Stimulated activated CD4-positive, alpha-beta T cell treated with anti-CD3 and anti-CD28 coated beads, Interleukin-15, amount 100 ng/mL, for 48 hours (primary cell): ENCODE results near the gene FKBP10.
"Not testable (repeated sequence)": the region's sequence is repeated elsewhere in the genome, so short reads cannot be mapped to it uniquely, and the experiment has no call there.

ENCODE experiments used
- DNase-seq, 2 donors: peaks; one replicate each; pipeline ENCODE4 v3.0.0-alpha.2; 2020; ENCODE audit warnings: low read depth in 2 of 2

The FKBP10 gene

DNA sequence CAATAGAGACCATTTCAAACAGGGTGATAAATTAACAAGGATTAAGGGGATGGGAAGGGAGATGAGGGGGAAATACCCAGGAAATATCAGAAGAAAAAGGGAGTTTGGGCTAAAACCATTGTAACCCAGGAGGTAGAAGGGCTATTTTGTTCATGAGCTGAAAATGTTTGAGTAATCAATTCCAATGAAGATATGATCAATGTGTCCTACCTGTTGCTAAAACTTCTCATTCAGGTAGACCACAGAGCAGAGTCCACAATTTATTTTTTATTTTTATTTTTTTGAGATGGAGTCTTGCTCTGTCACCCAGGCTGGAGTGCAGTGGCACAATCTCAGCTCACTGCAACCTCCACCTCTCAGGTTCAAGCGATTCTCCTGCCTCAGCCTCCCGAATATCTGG, 26.6 kb downstream of the FKBP10 start:
- not testable (repeated sequence) for DNase-seq

DNA sequence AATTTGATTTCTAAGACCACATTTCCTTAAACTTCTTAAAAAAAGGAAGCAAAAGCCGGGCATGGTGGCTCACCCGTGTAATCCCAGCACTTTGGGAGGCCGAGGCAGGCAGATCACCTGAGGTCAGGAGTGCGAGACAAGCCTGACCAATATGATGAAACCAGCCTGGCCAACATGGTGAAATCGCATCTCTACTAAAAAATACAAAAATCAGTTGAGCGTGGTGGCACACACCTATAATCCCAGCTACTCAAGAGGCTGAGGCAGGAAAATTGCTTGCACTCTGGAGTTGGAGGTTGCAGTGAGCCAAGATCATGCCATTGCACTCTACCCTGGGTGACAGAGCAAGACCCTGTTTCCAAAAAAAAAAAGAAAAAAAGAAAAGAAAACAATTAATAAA, 28.0 kb downstream of the FKBP10 start:
- not testable (repeated sequence) for DNase-seq

DNA sequence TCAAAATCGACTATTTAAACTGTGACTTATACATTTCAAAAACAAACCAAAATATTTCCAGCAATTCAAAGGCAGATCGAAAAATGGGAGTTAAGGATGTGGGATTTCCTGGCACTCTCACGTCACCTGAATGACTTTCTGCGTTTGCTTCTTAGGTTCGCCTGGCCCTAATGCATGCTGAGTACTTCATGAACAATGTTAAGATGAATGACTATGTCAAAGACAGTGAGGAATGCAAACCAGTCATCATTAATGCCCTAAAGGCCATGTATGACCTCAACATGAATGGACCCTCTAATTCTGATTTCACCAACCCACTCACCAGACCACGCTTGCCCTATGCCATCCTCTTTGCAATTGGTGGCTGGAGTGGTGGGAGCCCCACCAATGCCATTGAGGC, 32.2 kb downstream of the FKBP10 start:
- no peak for DNase-seq

DNA sequence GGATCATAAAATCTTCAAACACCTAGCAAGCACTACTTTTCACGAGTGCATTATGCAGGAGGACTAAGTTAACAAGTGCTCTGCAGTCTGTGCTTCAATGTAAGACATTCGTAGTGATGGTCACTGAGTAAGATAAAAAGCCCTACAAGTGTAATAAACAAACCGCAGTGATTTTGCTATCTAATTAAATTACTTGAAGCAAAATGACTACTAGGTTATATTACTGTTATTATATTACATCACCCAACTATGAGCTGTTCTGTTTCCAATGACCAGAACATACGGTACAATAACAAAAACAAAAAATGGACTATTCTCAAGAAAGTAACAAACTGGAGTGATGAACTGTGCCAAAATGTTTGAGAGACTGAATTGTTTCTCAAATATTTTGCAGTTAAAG, 36.0 kb downstream of the FKBP10 start:
- DNase-seq, result no peak

DNA sequence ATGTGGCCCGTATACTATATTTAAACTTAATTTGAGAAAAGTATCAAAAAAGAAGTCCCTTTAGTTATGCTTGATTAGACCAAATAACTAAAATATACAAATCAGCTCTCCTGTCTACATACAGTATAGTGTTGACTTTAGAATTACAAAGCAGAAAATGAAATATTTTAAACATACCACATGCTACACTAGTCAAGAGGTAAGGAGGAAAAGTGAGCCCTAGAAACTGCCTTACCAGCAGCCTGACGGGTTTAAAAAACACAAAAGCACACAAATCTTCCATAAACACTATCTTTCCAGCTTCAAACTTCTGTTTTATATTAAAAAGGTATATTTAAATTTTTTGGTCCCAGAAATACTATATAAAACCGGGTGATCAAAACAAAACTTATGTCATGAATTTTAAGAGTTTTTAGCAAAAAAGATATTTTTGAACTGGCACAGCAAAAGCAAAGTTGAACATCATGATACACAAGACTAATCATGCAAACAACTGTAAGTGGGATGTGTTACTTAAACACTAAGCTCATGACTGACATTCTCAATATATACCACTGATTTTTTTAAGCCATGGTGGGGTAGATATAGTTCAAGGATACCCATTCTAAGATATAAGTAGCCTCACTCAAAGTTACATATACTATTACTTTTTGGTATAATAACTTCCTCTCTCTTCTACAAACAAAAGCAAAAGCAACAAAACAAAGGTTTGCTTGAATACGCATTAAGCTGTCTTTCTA, 36.6 kb downstream of the FKBP10 start:
- DNase-seq, result no peak

DNA sequence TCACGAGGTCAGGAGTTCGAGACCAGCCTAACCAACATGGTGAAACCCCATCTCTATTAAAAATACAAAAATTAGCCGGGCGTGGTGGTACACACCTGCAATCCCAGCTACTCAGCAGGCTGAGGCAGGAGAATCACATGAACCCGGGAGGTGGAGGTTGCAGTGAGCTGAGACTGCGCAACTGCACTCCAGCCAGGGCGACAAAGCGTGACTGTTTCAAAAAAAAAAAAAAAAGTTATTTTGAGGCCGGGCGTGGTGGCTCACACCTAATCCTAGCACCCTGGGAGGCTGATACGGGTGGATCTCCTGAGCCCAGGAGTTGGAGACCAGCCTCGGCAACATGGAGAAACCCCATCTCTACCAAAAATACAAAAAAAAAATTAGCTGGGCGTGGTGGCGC, 38.6 kb downstream of the FKBP10 start:
- DNase-seq, result not testable (repeated sequence)

DNA sequence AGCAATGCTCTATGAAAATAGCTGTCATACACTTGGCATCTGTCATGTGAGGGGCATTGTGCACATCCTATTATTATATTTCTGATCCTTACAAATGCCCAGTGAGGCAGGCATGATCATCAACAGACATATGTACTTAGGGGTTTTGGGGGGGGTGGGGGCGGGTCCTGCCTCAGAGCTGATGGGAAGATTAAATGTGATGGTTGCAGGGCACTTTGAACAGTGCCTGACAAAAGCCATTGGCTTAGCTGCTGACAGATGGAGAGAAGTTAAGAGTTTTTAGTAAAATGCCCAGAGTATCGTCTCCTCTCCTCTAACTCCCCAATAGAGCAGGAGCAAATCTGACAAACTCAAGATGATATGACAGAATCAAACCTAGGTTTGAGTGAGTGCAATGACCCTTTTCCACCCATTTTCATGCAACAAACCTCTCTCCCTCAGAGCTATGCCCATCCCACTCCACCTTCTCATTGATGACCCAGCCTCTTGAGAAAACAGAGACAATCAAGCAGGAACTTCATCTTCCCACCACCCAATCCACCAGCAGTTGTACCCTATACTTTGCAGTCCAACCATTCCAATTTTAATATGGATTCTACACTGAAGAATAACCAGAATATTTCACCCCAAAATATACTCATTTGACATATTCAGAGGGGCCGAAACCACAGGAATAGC, 47.6 kb downstream of the FKBP10 start:
- DNase-seq, result no peak

DNA sequence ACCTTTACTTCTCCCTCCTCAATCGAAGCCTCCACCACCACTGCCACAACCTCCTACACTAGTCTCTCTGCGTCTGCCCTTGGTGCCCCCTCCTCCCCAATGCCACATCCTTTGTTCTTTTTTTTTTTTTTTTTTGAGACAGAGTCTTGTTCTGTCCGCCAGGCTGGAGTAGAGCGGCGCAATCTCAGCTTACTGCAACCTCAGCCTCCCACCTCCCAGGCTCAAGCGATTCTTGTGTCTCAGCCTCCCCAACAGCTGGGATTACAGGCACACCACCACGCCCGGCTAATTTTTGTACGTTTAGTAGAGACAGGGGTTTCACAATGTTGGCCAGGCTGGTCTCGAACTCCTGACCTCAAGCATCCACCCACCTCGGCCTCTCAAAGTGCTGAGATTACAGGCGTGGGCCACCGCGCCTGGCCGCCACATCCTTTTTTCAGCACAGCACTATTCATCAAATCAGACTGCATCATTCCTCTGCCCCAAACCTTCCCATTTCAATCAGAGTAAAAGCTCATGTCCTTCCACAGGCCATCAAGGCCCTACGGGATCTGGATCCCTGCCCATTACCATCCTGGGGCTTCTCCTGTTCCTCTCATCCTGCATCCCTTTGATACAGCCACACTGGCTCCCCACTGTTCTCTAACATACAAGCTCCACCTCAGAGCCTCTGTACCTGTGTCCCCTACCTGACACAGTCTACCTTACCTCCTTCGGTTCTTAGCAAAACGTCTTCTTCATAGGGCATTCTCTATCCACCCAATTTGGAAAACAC, 50.5 kb downstream of the FKBP10 start:
- DNase-seq, result peak in 1 of 2 donors; percentile 23

DNA sequence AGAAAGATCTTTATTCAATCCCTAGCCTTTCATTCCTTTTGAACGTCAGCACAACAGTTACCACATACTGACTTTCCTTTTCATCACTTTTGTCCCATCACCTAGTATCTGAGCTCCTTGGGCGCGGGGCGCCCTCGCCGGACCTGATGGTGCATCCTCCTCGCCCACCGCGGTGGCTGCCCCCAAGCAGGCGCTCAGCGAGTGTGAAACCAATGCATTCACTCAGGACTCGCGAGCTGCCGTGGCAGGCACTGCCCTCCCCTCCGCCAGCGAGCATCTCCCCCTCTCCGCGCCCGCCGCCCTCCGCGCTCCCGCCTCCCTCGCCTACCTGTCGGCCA, 51.7 kb downstream of the FKBP10 start:
- DNase-seq, result no peak

DNA sequence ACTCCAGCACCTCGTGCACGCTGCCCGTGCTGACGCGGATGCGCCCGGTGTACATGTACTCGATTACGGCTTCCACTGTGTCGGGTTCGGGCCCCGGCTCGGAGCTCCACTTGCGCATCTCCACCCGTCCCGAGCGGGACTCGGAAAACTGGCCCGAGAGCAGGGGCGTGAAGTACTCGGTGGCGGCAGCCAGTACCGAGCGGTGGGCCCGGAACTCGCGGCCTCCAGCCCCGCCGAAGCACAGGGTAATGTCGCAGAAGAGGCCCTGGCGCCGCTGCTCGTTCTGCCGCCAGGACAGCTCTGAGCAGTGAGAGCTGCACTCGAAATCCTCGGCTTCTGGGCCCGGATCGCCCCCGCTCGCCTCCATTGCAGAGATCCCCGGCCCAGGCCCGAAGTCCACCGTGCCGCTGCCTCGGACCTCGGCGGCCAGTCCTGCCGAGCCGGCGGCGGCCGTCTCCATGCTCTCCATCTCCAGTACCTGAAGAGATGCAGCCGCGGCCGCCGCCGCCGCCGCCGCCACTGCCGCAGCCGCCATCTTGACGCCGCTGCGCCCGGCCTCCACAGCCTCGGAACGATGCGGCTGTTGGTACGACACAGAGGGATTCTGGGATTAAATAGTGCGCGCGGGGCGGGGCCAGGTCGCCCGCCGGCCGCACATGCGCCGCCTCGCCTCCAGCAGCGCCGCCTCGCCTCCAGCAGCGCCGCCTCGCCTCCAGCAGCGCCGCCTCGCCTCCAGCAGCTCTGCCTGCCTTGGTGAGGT, 52.2 kb downstream of the FKBP10 start, which contains the start of gene KLHL11:
Gene KLHL11, minus strand, starts transcription at position 588 of the 760 bp plus-strand sequence. Its CDS starts 53 bp downstream, at position 535.
- DNase-seq, result peak; percentile 76 to 85

DNA sequence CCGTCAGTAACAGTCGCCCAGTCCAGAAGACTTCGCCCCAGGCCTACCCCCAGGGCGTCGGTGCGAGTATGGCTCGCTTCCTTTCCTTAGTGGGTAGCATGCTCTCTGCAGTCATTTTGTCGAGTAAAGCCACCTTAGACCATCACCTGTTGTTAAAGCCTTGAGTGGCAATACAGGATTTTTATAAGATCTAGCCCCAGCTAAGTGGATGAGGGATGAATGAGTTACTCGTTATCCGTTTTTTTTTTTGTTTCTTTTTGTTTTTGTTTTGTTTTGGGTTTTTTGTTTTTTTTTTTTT, 52.7 kb downstream of the FKBP10 start:
- no peak for DNase-seq

DNA sequence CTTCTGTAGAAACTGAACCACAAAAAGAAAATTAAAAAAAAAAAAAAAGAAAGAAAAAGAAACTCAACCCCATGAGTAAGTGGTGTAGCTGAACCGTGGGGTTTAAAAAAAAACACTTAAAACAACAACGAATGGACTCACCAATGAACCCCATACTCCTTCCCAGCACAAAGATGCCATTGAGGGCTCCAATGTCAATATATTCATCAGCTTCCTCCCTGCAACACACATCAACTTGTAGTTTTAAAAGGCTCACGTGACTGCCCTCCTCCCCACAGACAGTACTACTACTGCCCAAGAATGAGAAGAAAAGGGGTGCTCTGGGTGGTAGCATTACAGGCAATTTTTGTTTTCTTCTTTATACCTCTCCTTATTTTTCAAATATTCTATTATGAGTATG, 55.8 kb downstream of the FKBP10 start:
- DNase-seq, result no peak

DNA sequence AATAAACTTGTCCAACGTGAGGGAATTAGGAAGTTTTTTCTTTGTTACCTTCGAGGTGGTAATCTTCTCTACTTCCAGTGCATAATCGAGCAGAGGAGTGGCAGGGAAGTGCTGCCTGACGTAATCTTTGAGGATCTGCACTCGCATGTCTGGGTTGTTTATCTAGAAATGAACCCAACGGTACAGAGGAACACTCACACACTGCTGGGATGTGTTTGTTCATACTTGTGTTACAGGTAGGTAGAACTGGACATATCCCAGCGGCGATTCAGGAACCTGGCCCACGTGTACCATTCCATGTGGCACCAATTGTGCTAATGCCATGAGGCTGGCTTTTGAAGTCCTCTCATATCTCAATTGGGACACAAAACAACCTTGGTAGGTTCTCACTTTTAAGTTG, 56.6 kb downstream of the FKBP10 start:
- no peak for DNase-seq

DNA sequence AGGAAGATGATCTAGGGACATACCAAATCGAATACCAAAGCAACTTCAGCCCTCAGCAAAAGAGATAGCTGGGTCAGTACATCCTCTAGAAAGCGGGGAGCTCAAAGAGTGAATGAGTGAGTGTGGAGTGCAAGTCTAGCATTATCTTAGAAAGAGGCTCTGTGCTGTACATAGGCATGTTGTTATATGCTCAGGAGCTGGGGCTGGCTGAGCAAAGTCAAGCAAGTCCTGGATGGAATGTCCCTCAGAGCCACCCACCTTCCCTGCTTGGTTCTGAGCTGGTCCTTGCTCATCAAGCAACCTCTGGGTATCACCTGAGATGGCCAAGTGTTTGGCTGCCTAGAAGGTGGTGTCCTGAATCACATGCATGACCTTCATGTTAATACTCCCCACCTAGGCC, 57.3 kb downstream of the FKBP10 start:
- DNase-seq, result no peak

DNA sequence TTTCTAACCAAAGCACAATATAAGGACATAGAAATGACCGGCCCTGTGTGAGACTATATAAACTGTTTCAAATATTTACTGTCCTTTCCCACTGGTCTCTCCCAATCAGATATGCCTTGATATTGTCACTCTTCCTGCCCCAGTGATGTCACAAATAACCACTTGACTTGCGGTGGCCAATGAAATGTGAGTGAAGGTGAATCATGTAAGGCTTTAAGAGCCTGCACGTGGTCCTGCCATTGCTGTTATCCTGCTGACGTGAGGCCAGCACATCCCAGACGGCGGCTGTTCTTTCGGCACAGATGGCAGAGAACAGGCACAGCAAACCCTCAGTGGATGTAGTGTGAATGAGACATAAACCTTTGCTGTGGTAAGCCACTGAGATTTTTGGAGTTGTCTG, 57.8 kb downstream of the FKBP10 start:
- DNase-seq, result no peak

DNA sequence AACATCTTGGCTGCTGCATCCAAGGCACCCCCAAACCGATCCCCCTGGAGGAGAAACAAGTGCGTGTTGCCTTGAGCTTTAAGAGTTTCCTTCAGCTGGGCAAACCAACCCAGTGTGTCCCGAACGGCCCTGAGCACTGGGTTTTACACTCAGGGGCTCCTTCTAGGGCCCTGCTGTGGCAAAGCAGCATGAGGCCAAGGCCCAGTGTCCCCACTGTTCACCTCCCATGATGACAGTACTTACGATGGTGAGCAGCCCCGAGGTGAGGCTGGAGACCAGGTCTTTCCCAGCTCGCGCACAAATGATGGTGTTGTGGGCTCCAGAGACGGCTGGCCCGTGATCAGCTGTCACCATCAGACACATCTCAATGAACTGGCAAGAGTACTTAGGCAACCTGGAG, 59.0 kb downstream of the FKBP10 start:
- DNase-seq, result no peak
